Activated T-cell treated with anti-CD3 and anti-CD28 coated beads, Interleukin-2, amount 50 U/mL, for 24 hours (primary cell): ENCODE measurements around the gene KL.

Source experiments
- DNase-seq: peaks from one replicate; pipeline ENCODE4 v3.0.0-alpha.2; 2020
- H3K27ac Mint-ChIP-seq: 2 replicates; pipeline ENCODE4 v1.8.0; 2020; ENCODE audit warnings: mild to moderate bottlenecking, mixed read lengths
- H3K27me3 Mint-ChIP-seq: 2 replicates; pipeline ENCODE4 v1.8.0; 2020; ENCODE audit warnings: mixed read lengths
- H3K36me3 Mint-ChIP-seq: 2 replicates; pipeline ENCODE4 v1.8.0; 2020; ENCODE audit warnings: low read depth, mixed read lengths
- H3K4me1 Mint-ChIP-seq: 2 replicates; pipeline ENCODE4 v1.8.0; 2020; ENCODE audit warnings: low read depth, mixed read lengths
- H3K4me3 Mint-ChIP-seq: 2 replicates; pipeline ENCODE4 v1.8.0; 2020; ENCODE audit warnings: mild to moderate bottlenecking, moderate library complexity, mixed read lengths
- H3K9me3 Mint-ChIP-seq: 2 replicates; pipeline ENCODE4 v1.8.0; 2020; ENCODE audit warnings: mixed read lengths

The KL gene

DNA sequence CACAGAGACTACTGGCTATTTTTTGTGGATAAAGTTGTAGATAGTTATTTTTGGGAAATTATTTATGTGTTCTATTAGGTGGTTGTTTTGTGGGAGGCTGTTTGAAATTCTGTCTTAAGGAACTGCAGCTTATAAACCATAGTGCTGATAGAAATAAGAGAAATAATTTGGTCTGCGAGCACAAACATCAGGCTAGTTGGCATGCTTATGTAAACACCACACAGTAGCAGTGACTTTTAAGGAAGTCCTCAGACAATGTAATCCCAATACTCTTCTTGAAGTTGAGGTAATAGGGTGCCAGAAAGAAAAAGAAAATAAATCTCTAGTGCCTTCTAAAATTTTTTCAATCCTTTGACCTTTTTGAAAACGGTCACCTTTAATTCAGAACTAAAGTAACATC lies 23.9 kb downstream of the KL start:
- Mint-ChIP-seq H3K4me3 (no peak overlapping the region), H3K27ac (no peak overlapping the region), H3K9me3 (no peaks in the 10 kb centered on the region), H3K36me3 (no peaks in the 10 kb centered on the region), H3K4me1 (no peaks in the 10 kb centered on the region), H3K27me3 (peaks cover 7% of the 10 kb centered on the region)
- no peak for DNase-seq

DNA sequence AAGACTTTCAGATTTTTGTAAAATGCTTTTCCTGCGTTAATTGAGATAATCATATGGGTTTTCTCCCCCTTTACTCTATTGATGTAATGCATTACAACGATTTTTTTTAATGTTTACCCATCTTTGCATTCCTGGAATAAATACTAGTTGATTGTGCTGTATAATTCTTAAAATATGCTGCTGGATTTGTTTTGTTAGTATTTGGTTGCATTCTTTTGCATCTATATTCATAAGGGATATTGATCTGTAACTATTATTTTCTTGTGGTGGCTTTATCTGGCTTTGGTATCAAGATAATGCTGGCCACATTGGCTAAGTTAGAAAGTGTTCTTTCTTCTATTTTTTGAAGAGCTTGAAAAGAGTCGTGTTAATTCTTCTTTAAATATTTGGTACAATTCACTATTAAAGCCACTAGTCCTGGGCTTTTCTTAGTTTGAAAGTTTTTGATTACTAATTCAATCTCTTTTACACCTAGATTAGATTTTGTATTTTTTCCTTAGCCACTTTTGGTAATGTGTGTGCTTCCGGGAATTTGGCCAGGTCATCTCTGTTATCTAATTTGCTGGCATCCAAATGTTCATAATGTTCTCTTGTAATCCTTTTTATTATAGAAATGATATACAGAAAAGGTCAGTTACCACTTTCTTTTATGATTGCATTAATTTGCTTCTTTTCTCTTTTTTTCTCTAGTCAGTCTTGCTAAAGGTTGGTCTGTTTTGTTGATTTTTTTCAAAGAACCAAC lies 29.8 kb downstream of the KL start:
- Mint-ChIP-seq H3K4me3 (no peak overlapping the region), H3K27ac (no peak overlapping the region), H3K9me3 (no peaks in the 10 kb centered on the region), H3K27me3 (peaks cover 33% of the 10 kb centered on the region), H3K4me1 (no peaks in the 10 kb centered on the region), H3K36me3 (no peaks in the 10 kb centered on the region)
- DNase-seq, result no peak

- H3K9me3 Mint-ChIP-seq, result no peaks in the 10 kb centered on the region
- H3K4me1 Mint-ChIP-seq, result no peaks in the 10 kb centered on the region
- H3K4me3 Mint-ChIP-seq, result no peak overlapping the region
- H3K36me3 Mint-ChIP-seq, result no peaks in the 10 kb centered on the region
- no peak overlapping the region for H3K27ac Mint-ChIP-seq
- peaks cover 29% of the 10 kb centered on the region for H3K27me3 Mint-ChIP-seq
- DNase-seq, result no peak
Measured at GRCh38 chr13:33050161-33050560, 33.9 kb downstream of the KL start.

DNA sequence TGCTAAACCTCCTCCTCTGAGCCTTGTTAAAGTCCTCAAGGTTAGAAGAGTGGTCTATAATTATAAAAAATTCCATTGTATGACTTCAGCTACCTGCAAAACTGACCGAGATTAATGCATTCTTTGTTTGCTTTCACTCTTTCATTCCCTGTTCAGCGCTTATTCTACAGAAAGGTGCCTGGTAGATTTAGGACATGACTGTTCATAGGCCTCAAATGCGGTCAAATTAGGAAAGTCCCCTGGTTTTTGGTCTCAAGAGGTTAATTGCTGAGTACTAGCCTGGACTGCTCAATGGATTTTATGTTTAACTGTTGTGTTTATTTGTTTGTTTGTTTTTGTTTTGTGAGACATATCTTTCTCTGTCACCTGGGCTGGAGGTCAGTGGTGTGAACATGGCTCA lies 35.4 kb downstream of the KL start:
- no peaks in the 10 kb centered on the region for H3K36me3 Mint-ChIP-seq
- H3K4me1 Mint-ChIP-seq, result no peaks in the 10 kb centered on the region
- H3K27ac Mint-ChIP-seq, result no peak overlapping the region
- no peaks in the 10 kb centered on the region for H3K9me3 Mint-ChIP-seq
- H3K4me3 Mint-ChIP-seq, result no peak overlapping the region
- peaks cover 24% of the 10 kb centered on the region for H3K27me3 Mint-ChIP-seq
- DNase-seq, result no peak

GRCh38 chr13:33052506-33053280 lies 36.5 kb downstream of the KL start:
- no peaks in the 10 kb centered on the region for H3K9me3 Mint-ChIP-seq
- no peak overlapping the region for H3K27ac Mint-ChIP-seq
- no peak overlapping the region for H3K4me3 Mint-ChIP-seq
- H3K4me1 Mint-ChIP-seq, result no peaks in the 10 kb centered on the region
- DNase-seq, result no peak
- no peaks in the 10 kb centered on the region for H3K36me3 Mint-ChIP-seq
- H3K27me3 Mint-ChIP-seq, result peaks cover 20% of the 10 kb centered on the region

DNA sequence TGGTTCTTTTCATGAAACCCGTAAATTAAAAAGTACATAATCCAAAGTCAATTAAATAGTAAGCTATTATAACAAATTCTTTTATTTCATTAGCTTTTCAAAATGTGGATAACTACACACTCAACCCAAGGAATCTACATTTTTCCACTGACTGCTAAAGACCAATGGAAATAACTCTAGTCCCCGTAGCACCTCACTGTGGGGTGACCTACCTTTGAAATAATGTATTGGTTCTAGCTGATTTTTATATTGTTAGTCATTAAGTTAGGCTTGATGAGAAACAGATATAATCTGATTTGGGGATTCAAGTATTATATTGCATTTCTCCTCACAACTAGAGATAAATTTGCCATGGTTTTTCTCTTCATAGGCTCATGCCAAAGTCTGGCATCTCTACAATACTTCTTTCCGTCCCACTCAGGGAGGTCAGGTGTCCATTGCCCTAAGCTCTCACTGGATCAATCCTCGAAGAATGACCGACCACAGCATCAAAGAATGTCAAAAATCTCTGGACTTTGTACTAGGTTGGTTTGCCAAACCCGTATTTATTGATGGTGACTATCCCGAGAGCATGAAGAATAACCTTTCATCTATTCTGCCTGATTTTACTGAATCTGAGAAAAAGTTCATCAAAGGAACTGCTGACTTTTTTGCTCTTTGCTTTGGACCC lies 37.3 kb downstream of the KL start:
- Mint-ChIP-seq H3K4me1 (no peaks in the 10 kb centered on the region), H3K27ac (no peak overlapping the region), H3K9me3 (no peaks in the 10 kb centered on the region), H3K27me3 (peaks cover 17% of the 10 kb centered on the region), H3K4me3 (no peak overlapping the region), H3K36me3 (no peaks in the 10 kb centered on the region)
- DNase-seq, result no peak

- H3K27me3 Mint-ChIP-seq, result no peaks in the 10 kb centered on the region
- no peak for DNase-seq
- no peaks in the 10 kb centered on the region for H3K36me3 Mint-ChIP-seq
- H3K4me3 Mint-ChIP-seq, result no peak overlapping the region
- no peak overlapping the region for H3K27ac Mint-ChIP-seq
- H3K9me3 Mint-ChIP-seq, result no peaks in the 10 kb centered on the region
- H3K4me1 Mint-ChIP-seq, result no peaks in the 10 kb centered on the region
Measured at GRCh38 chr13:33057019-33057780, 41.0 kb downstream of the KL start.

DNA sequence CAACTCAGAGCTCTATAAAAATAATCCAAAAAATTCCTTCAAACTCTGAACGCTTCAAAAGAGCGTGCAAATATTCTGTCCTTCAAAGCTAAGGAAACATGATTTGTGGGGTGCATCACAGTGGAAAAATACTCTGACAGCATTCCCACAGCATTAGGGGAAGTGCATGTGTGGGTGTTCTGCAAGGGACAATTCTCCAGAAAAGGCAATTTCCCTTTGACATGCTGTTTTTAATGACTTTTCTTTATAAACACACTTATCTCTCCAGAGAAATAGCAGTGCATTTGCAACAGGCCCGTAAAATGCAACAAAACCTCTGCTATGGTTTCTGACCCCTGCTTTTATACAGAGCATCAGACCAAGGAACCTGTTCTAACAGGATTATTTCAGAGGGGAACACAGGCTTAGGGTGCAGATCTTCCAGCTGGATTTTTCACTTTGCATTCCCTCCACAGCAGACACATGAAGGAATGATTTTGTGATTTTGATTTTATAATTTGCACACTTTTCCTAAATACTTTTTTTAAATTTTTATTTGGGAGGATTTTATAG lies 42.6 kb downstream of the KL start:
- no peak for DNase-seq
- no peaks in the 10 kb centered on the region for H3K27me3 Mint-ChIP-seq
- no peaks in the 10 kb centered on the region for H3K36me3 Mint-ChIP-seq
- H3K4me1 Mint-ChIP-seq, result no peaks in the 10 kb centered on the region
- H3K9me3 Mint-ChIP-seq, result no peaks in the 10 kb centered on the region
- H3K4me3 Mint-ChIP-seq, result no peak overlapping the region
- no peak overlapping the region for H3K27ac Mint-ChIP-seq

DNA sequence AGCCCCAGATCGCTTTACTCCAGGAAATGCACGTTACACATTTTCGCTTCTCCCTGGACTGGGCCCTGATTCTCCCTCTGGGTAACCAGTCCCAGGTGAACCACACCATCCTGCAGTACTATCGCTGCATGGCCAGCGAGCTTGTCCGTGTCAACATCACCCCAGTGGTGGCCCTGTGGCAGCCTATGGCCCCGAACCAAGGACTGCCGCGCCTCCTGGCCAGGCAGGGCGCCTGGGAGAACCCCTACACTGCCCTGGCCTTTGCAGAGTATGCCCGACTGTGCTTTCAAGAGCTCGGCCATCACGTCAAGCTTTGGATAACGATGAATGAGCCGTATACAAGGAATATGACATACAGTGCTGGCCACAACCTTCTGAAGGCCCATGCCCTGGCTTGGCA lies 44.6 kb downstream of the KL start:
- no peak for DNase-seq
- Mint-ChIP-seq H3K4me1 (no peaks in the 10 kb centered on the region), H3K9me3 (no peaks in the 10 kb centered on the region), H3K27ac (no peak overlapping the region), H3K4me3 (no peak overlapping the region), H3K27me3 (no peaks in the 10 kb centered on the region), H3K36me3 (no peaks in the 10 kb centered on the region)

DNA sequence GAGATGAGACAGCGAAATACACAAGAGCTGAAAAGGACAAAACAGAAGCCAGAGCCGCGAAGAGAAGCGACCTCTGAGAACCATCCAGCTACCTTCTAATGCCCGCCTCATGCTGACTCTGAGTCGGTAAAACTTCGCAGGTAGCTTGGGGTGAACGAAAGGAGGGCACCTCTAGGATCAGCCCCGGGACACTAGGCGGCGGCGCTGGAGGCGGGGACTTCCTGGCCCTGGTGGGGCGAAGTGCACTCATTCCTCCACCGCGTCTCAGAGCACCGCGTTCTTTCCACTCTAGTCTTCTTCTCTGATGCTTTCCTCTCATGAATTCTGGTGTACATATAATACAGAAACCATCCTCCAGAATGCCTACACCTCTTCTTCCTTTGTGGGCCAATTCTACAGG lies 50.1 kb downstream of the KL start:
- Mint-ChIP-seq H3K4me3 (no peak overlapping the region), H3K36me3 (no peaks in the 10 kb centered on the region), H3K4me1 (no peaks in the 10 kb centered on the region), H3K27ac (no peak overlapping the region), H3K9me3 (no peaks in the 10 kb centered on the region), H3K27me3 (no peaks in the 10 kb centered on the region)
- no peak for DNase-seq

DNA sequence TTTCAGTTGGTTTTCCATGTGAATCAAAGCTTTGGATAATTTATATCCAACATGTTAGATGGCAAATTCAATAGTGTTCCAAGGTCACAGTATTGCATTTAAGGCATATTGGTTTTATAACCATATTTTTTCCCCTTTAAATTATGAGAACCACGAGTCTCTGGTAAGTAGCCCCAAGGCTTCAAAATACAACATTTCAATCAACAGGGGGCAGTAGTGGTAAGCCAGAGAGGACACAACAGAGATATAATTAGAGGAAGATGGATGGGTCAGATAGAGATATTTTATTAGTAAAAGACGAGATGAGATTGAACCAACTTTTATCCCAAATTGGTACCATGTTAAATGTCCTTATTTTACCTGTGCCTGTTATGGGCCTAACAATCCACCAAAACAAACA lies 53.1 kb downstream of the KL start:
- no peaks in the 10 kb centered on the region for H3K27me3 Mint-ChIP-seq
- H3K27ac Mint-ChIP-seq, result no peak overlapping the region
- H3K9me3 Mint-ChIP-seq, result no peaks in the 10 kb centered on the region
- DNase-seq, result no peak
- no peaks in the 10 kb centered on the region for H3K36me3 Mint-ChIP-seq
- no peak overlapping the region for H3K4me3 Mint-ChIP-seq
- H3K4me1 Mint-ChIP-seq, result no peaks in the 10 kb centered on the region

DNA sequence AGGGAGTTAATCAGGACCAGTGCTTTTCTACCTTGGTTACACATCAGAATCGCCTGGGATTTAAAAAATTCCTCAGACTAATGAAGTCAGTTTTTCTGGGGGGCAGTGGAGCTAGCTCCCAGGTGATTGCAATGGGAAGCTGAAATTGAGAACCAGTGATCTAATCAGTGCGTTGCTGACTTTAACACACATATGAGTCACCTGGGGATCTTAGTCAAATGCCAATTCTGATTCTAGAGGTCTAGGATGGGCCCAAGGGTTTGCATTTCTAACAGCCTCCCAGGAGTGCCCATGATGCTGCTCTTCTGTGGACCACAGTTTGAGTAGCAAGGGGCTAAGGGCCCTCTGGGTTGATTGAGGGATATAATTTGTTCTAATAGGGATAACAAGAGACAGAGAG lies 54.5 kb downstream of the KL start:
- H3K4me1 Mint-ChIP-seq, result no peaks in the 10 kb centered on the region
- no peaks in the 10 kb centered on the region for H3K9me3 Mint-ChIP-seq
- H3K36me3 Mint-ChIP-seq, result no peaks in the 10 kb centered on the region
- H3K4me3 Mint-ChIP-seq, result no peak overlapping the region
- DNase-seq, result no peak
- no peaks in the 10 kb centered on the region for H3K27me3 Mint-ChIP-seq
- H3K27ac Mint-ChIP-seq, result no peak overlapping the region

GRCh38 chr13:33072282-33072681 lies 56.1 kb downstream of the KL start:
- no peaks in the 10 kb centered on the region for H3K36me3 Mint-ChIP-seq
- no peak overlapping the region for H3K4me3 Mint-ChIP-seq
- no peak overlapping the region for H3K27ac Mint-ChIP-seq
- H3K27me3 Mint-ChIP-seq, result no peaks in the 10 kb centered on the region
- no peaks in the 10 kb centered on the region for H3K9me3 Mint-ChIP-seq
- H3K4me1 Mint-ChIP-seq, result no peaks in the 10 kb centered on the region
- no peak for DNase-seq

GRCh38 chr13:33072759-33073158 lies 56.5 kb downstream of the KL start:
- Mint-ChIP-seq H3K4me1 (no peaks in the 10 kb centered on the region), H3K27ac (no peak overlapping the region)

More at GRCh38 chr13:33072759-33073158, 56.5 kb downstream of the KL start:
- no peaks in the 10 kb centered on the region for H3K27me3 Mint-ChIP-seq
- H3K9me3 Mint-ChIP-seq, result no peaks in the 10 kb centered on the region
- no peak overlapping the region for H3K4me3 Mint-ChIP-seq
- no peaks in the 10 kb centered on the region for H3K36me3 Mint-ChIP-seq
- DNase-seq, result no peak
